Right atrium auricular region (tissue), 2 donors: ENCODE results near the gene DLEC1. TPM values are rescaled to one million over a fixed set of nuclear protein-coding genes. Genes with fewer than 3 reads are reported as not detected.

Experiments
- DNase-seq: peaks from one replicate; pipeline ENCODE4 v3.0.0-alpha.2; 2019; ENCODE audit warnings: low spot score
- H3K27ac ChIP-seq, 2 donors: fragments of 200-600 bp; sonication (generic); 1 replicate in 1 of 2; 2 replicates in 1 of 2; pipeline ENCODE4 v1.5.1; 2016 to 2019
- H3K27me3 ChIP-seq, 2 donors: fragments of 200-600 bp; sonication (generic); one replicate each; pipeline versions ENCODE4 v1.5.1 to v1.6.0; 2017 to 2019
- H3K36me3 ChIP-seq: fragments of 200-600 bp; sonication (generic); one replicate; pipeline ENCODE4 v1.5.1; 2016
- H3K4me1 ChIP-seq, 2 donors: fragments of 200-600 bp; sonication (generic); one replicate each; pipeline versions ENCODE4 v1.5.1 to v1.6.0; 2017 to 2019
- H3K4me3 ChIP-seq, 2 donors: fragments of 200-600 bp; sonication (generic); 1 replicate in 1 of 2; 2 replicates in 1 of 2; pipeline ENCODE4 v1.5.1; 2017 to 2019; ENCODE audit warnings: mild to moderate bottlenecking in 1 of 2, moderate library complexity in 1 of 2
- H3K9me3 ChIP-seq, 2 donors: fragments of 200-600 bp; sonication (generic); one replicate each; pipeline ENCODE4 v1.5.1; 2019
- total RNA-seq, 2 donors: library from RNA; depleted of rRNA; stranded (reverse); fragments of >200 nt; gene quantifications; one replicate each; pipeline ENCODE4 v1.1.0, GENCODE V29; 2016
- TF ChIP-seq, protein P1 (sequence below), 2 donors: fragments of 200-600 bp; sonication (generic); IDR thresholded peaks; one replicate each; pipeline ENCODE4 v1.5.1; 2019; ENCODE audit warnings: antibody characterized with exemption in 2 of 2

DLEC1 gene
- total RNA-seq, 2 donors from 2014 or later: 0.22 to 0.35 TPM

DNA sequence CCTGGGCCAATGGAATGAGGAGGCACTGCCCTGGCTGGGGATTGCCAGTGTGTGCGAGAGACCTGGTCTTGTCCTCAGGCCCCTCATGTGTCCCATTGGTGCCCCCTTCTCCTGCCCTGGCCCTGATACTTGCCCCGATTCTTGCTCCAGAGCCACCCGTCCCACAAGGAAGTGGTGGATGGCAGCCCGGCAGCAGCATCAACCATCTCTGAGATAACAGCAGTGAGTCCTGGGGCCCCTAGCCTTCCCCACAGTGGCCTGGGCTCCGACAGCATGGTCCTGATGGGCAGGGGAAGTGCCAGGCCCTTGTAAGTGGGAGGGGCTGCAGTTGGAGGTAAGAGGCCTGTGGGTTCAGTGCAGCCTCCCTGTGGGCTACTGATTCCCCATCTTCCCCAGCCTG is 33.0 kb upstream of the DLEC1 start:
- H3K27me3 ChIP-seq: no peaks in the 10 kb centered on the region
- peaks cover 0 to 14% of the 10 kb centered on the region in 2 donors for H3K4me1 ChIP-seq
- TF ChIP-seq, protein P1, sequence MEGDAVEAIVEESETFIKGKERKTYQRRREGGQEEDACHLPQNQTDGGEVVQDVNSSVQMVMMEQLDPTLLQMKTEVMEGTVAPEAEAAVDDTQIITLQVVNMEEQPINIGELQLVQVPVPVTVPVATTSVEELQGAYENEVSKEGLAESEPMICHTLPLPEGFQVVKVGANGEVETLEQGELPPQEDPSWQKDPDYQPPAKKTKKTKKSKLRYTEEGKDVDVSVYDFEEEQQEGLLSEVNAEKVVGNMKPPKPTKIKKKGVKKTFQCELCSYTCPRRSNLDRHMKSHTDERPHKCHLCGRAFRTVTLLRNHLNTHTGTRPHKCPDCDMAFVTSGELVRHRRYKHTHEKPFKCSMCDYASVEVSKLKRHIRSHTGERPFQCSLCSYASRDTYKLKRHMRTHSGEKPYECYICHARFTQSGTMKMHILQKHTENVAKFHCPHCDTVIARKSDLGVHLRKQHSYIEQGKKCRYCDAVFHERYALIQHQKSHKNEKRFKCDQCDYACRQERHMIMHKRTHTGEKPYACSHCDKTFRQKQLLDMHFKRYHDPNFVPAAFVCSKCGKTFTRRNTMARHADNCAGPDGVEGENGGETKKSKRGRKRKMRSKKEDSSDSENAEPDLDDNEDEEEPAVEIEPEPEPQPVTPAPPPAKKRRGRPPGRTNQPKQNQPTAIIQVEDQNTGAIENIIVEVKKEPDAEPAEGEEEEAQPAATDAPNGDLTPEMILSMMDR (IDR thresholded peaks at IDR 0.05): no peak
- H3K9me3 ChIP-seq: no peaks in the 10 kb centered on the region
- H3K27ac ChIP-seq: peak overlapping the region; percentile 19 to 68
- H3K36me3 ChIP-seq: peaks cover 32% of the 10 kb centered on the region
- DNase-seq: no peak
- H3K4me3 ChIP-seq: no peak overlapping the region

DNA sequence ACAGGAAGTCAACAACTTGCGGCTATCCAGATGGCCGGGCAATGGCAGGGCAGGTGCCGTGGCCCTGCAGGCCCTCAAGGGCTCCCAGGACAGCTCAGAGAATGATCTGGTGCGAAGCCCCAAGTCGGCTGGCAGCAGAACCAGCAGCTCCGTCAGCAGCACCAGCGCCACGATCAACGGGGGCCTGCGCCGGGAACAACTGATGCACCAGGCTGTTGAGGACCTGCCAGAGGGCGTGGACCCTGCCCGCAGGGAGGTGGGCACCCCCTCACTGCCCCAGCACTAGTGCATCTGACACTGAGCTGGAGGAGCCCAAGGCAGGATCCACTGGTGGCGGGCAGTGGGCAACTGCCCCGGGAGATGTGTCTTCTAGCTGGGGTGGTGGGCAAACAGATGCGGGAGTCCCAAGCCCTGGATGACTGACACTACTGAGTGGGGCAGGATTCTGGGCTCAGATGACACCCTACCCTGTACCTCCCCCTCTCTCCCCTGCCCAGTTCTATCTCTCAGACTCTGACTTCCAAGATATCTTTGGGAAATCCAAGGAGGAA is 32.5 kb upstream of the DLEC1 start:
- Histone ChIP-seq H3K4me3 (no peak overlapping the region), H3K4me1 (peaks cover 0 to 14% of the 10 kb centered on the region in 2 donors), H3K27ac (peak overlapping the region; percentile 19 to 68), H3K27me3 (no peaks in the 10 kb centered on the region), H3K36me3 (peaks cover 36% of the 10 kb centered on the region), H3K9me3 (no peaks in the 10 kb centered on the region)
- DNase-seq: no peak
- TF ChIP-seq, protein P1 (IDR thresholded peaks at IDR 0.05): no peak

- Histone ChIP-seq H3K9me3 (no peaks in the 10 kb centered on the region), H3K27ac (no peak overlapping the region), H3K4me3 (no peak overlapping the region), H3K36me3 (peaks cover 36% of the 10 kb centered on the region), H3K27me3 (no peaks in the 10 kb centered on the region), H3K4me1 (peaks cover 0 to 13% of the 10 kb centered on the region in 2 donors)
- no peak for DNase-seq
- TF ChIP-seq, protein P1 (IDR thresholded peaks at IDR 0.05): no peak
Measured at GRCh38 chr3:38007754-38008090, 31.3 kb upstream of the DLEC1 start.

DNA sequence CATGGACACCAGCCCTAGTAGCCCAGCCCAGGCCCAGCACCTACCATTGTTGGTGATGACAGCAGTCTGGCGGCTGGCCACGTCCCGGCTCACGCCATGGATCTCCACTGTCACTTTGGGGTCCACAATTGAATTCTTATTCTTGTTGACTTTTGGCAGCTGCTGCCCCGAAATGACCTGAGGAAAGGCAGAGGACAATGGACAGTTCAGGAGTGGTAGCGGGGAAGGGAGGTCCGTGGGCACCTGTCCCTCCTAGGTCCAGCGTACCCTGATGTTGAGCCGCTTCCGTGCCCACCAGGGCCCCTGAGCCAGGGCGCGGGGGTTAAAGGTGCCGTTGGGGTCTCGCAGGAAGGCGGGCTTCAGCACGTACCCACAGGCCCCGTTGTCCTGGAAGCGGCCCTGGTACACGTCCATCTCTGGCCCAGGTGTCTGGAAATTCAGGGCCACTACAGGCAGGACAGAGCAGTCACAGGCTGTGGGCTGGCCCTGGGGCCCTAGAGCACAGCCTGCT is 30.8 kb upstream of the DLEC1 start:
- Histone ChIP-seq H3K4me3 (no peak overlapping the region), H3K27ac (no peak overlapping the region), H3K36me3 (peaks cover 36% of the 10 kb centered on the region), H3K4me1 (peaks cover 0 to 8% of the 10 kb centered on the region in 2 donors), H3K27me3 (no peaks in the 10 kb centered on the region), H3K9me3 (no peaks in the 10 kb centered on the region)
- TF ChIP-seq, protein P1 (IDR thresholded peaks at IDR 0.05): no peak
- no peak for DNase-seq

- TF ChIP-seq, protein P1 (IDR thresholded peaks at IDR 0.05): no peak
- Histone ChIP-seq H3K27ac (no peak overlapping the region), H3K4me1 (peaks cover 0 to 7% of the 10 kb centered on the region in 2 donors), H3K27me3 (no peaks in the 10 kb centered on the region), H3K36me3 (peaks cover 36% of the 10 kb centered on the region), H3K9me3 (no peaks in the 10 kb centered on the region), H3K4me3 (no peak overlapping the region)
- no peak for DNase-seq
Measured at GRCh38 chr3:38008971-38009580, 29.9 kb upstream of the DLEC1 start.
